Astrocyte (in vitro differentiated cells and primary cell): ENCODE measurements around the gene PLB1. TPM values are rescaled to one million over a fixed set of nuclear protein-coding genes. Genes with fewer than 3 reads are reported as not detected.
A peak's percentile ranks its signal among the peaks of the same experiment; 100 is the strongest.

ENCODE experiments used
- DNase-seq: peaks from one replicate; pipeline ENCODE4 v3.0.0-alpha.2; 2010; ENCODE audit warnings: low read depth
- FAIRE-seq: peaks from 2 replicates; lab custom pipeline; 2011; peaks lifted over from hg19 to GRCh38; lab: Jason Lieb, UNC
- H2AFZ ChIP-seq: 2 replicates; pipeline ENCODE4 v1.6.0; 2012; ENCODE audit warnings: low read depth, low read length, inconsistent platforms
- H3K27ac ChIP-seq: 2 replicates; pipeline ENCODE4 v1.5.1; 2011; ENCODE audit warnings: low read depth, low read length, inconsistent platforms
- H3K27me3 ChIP-seq: 2 replicates; pipeline ENCODE4 v1.6.0; 2011; ENCODE audit warnings: low read length, inconsistent platforms; ENCODE audit not compliant: insufficient read depth
- H3K36me3 ChIP-seq: 2 replicates; pipeline ENCODE4 v1.5.1; 2011; ENCODE audit warnings: low read length, inconsistent platforms; ENCODE audit not compliant: insufficient read depth
- H3K4me1 ChIP-seq: 2 replicates; pipeline ENCODE4 v1.5.1; 2011; ENCODE audit warnings: low read length, inconsistent platforms; ENCODE audit not compliant: insufficient read depth
- H3K4me2 ChIP-seq: 2 replicates; pipeline ENCODE4 v1.6.0; 2012; ENCODE audit warnings: low read length, inconsistent platforms
- H3K4me3 ChIP-seq: 2 replicates; pipeline ENCODE4 v1.5.1; 2011; ENCODE audit warnings: low read depth, mild to moderate bottlenecking, low read length, inconsistent platforms; ENCODE audit not compliant: insufficient read depth
- H3K79me2 ChIP-seq: 2 replicates; pipeline ENCODE4 v1.6.0; 2012; ENCODE audit warnings: mild to moderate bottlenecking, low read length, inconsistent platforms; ENCODE audit not compliant: insufficient read depth
- H3K9ac ChIP-seq: 2 replicates; pipeline ENCODE4 v1.6.0; 2012; ENCODE audit warnings: mild to moderate bottlenecking, low read length, inconsistent platforms
- H3K9me3 ChIP-seq: 2 replicates; pipeline ENCODE4 v1.5.1; 2012; ENCODE audit warnings: low read depth, mild to moderate bottlenecking, low read length, inconsistent platforms; ENCODE audit not compliant: insufficient read depth
- H4K20me1 ChIP-seq: 2 replicates; pipeline ENCODE4 v1.6.0; 2012; ENCODE audit warnings: low read length, inconsistent platforms; ENCODE audit not compliant: insufficient read depth
- H3K27ac Mint-ChIP-seq: one replicate; pipeline ENCODE4 v1.8.0; 2021; ENCODE audit warnings: mild to moderate bottlenecking, mixed read lengths; ENCODE audit not compliant: unreplicated experiment
- H3K27me3 Mint-ChIP-seq: one replicate; pipeline ENCODE4 v1.8.0; 2021; ENCODE audit warnings: low read depth, mixed read lengths; ENCODE audit not compliant: unreplicated experiment
- H3K36me3 Mint-ChIP-seq: one replicate; pipeline ENCODE4 v1.8.0; 2021; ENCODE audit warnings: low read depth, mixed read lengths; ENCODE audit not compliant: unreplicated experiment
- H3K4me1 Mint-ChIP-seq: one replicate; pipeline ENCODE4 v1.8.0; 2021; ENCODE audit warnings: low read depth, mixed read lengths; ENCODE audit not compliant: unreplicated experiment
- H3K4me3 Mint-ChIP-seq: one replicate; pipeline ENCODE4 v1.8.0; 2021; ENCODE audit warnings: mild to moderate bottlenecking, moderate library complexity, mixed read lengths; ENCODE audit not compliant: unreplicated experiment
- H3K9me3 Mint-ChIP-seq: one replicate; pipeline ENCODE4 v1.8.0; 2021; ENCODE audit warnings: mild to moderate bottlenecking, mixed read lengths; ENCODE audit not compliant: unreplicated experiment
- CTCF ChIP-seq: IDR thresholded peaks from 2 replicates; pipeline ENCODE4 v1.5.1; 2011; ENCODE audit warnings: low read depth, mild to moderate bottlenecking, inconsistent platforms, low read length, moderate library complexity; ENCODE audit not compliant: insufficient read depth
- EZH2 ChIP-seq: IDR thresholded peaks from 2 replicates; pipeline ENCODE4 v1.6.1; 2012; ENCODE audit warnings: mild to moderate bottlenecking, low read length, inconsistent platforms; ENCODE audit not compliant: insufficient read depth
- total RNA-seq: library from RNA; stranded (reverse); gene quantifications from 2 replicates; pipeline ENCODE4 v1.2.1, GENCODE V29; 2021

The PLB1 gene
- total RNA-seq, 1 donor from 2014 or later: 0.98 TPM

GRCh38 chr2:28658369-28658768 lies 162.5 kb downstream of the PLB1 start:
- no peak for FAIRE-seq
- Mint-ChIP-seq H3K27me3 (peaks cover 2% of the 10 kb centered on the region), H3K4me3 (no peak overlapping the region), H3K9me3 (peaks cover 2% of the 10 kb centered on the region), H3K36me3 (peaks cover 4% of the 10 kb centered on the region), H3K4me1 (peaks cover 41% of the 10 kb centered on the region), H3K27ac (no peak overlapping the region)
- H4K20me1 ChIP-seq: no peaks in the 10 kb centered on the region
- TF ChIP-seq CTCF (no peak), EZH2 (no peak)
- H3K36me3 ChIP-seq: no peaks in the 10 kb centered on the region
- peaks cover 28% of the 10 kb centered on the region for H3K4me1 ChIP-seq
- peak overlapping the region; percentile 28 for H3K4me2 ChIP-seq
- DNase-seq: peak; percentile 78
- H3K9me3 ChIP-seq: no peaks in the 10 kb centered on the region
- H3K9ac ChIP-seq: peak overlapping the region; percentile 7
- H3K27me3 ChIP-seq: no peaks in the 10 kb centered on the region
- H3K27ac ChIP-seq: no peak overlapping the region
- no peak overlapping the region for H3K4me3 ChIP-seq
- no peaks in the 10 kb centered on the region for H3K79me2 ChIP-seq
- H2AFZ ChIP-seq: peak overlapping the region; percentile 41

GRCh38 chr2:28659127-28659526 lies 163.3 kb downstream of the PLB1 start:
- Histone ChIP-seq H3K4me1 (peaks cover 36% of the 10 kb centered on the region), H3K4me2 (no peak overlapping the region), H3K27me3 (no peaks in the 10 kb centered on the region), H3K79me2 (no peaks in the 10 kb centered on the region), H2AFZ (no peak overlapping the region), H3K4me3 (no peak overlapping the region), H3K27ac (no peak overlapping the region), H4K20me1 (no peaks in the 10 kb centered on the region), H3K9me3 (no peaks in the 10 kb centered on the region), H3K36me3 (no peaks in the 10 kb centered on the region), H3K9ac (no peak overlapping the region)
- TF ChIP-seq EZH2 (no peak), CTCF (no peak)
- no peak overlapping the region for H3K27ac Mint-ChIP-seq
- FAIRE-seq (no peak), DNase-seq (no peak)
- H3K4me3 Mint-ChIP-seq: no peak overlapping the region
- H3K9me3 Mint-ChIP-seq: peaks cover 2% of the 10 kb centered on the region
- H3K36me3 Mint-ChIP-seq: peaks cover 4% of the 10 kb centered on the region
- peaks cover 2% of the 10 kb centered on the region for H3K27me3 Mint-ChIP-seq
- H3K4me1 Mint-ChIP-seq: peaks cover 47% of the 10 kb centered on the region

- Mint-ChIP-seq H3K4me3 (peak overlapping the region; percentile 59), H3K27me3 (peaks cover 2% of the 10 kb centered on the region), H3K27ac (peak overlapping the region; percentile 71), H3K4me1 (peaks cover 50% of the 10 kb centered on the region), H3K36me3 (peaks cover 4% of the 10 kb centered on the region), H3K9me3 (peaks cover 2% of the 10 kb centered on the region)
- Histone ChIP-seq H3K4me3 (no peak overlapping the region), H3K27ac (peak overlapping the region; percentile 8), H3K27me3 (no peaks in the 10 kb centered on the region), H3K9ac (no peak overlapping the region), H3K9me3 (no peaks in the 10 kb centered on the region), H3K4me2 (peak overlapping the region; percentile 38), H3K36me3 (no peaks in the 10 kb centered on the region), H2AFZ (no peak overlapping the region), H4K20me1 (no peaks in the 10 kb centered on the region), H3K79me2 (no peaks in the 10 kb centered on the region), H3K4me1 (peaks cover 49% of the 10 kb centered on the region)
- no peak for FAIRE-seq
- peak; percentile 80 for DNase-seq
- TF ChIP-seq CTCF (no peak), EZH2 (no peak)
These were observed 165.7 kb downstream of the PLB1 start for GRCh38 chr2:28661589-28662001.
